WERI-Rb-1 (cell line): ENCODE data around the gene KLHL42.

Source experiments
- DNase-seq: peaks from one replicate; pipeline ENCODE4 v3.0.0-alpha.2; 2020
- H3K27ac ChIP-seq: fragments of 250-450 bp; sonication (Bioruptor Pico); 2 replicates; pipeline ENCODE4 v1.5.1; 2020; ENCODE audit warnings: mild to moderate bottlenecking, moderate library complexity
- H3K27me3 ChIP-seq: fragments of 250-450 bp; sonication (Bioruptor Pico); 2 replicates; pipeline ENCODE4 v1.5.1; 2021; ENCODE audit warnings: mild to moderate bottlenecking, low read depth, moderate library complexity; ENCODE audit not compliant: insufficient read depth, severe bottlenecking
- H3K36me3 ChIP-seq: fragments of 250-450 bp; sonication (Bioruptor Pico); 2 replicates; pipeline ENCODE4 v1.5.1; 2020; ENCODE audit warnings: mild to moderate bottlenecking, moderate library complexity
- H3K4me3 ChIP-seq: 2 replicates; pipeline ENCODE4 v1.5.1; 2011; ENCODE audit warnings: low read depth, mild to moderate bottlenecking, control low read depth, low read length
- H3K9me3 ChIP-seq: fragments of 250-450 bp; sonication (Bioruptor Pico); 2 replicates; pipeline ENCODE4 v1.5.1; 2021; ENCODE audit warnings: mild to moderate bottlenecking, moderate library complexity; ENCODE audit not compliant: severe bottlenecking
- CTCF ChIP-seq: IDR thresholded peaks from 2 replicates; pipeline ENCODE4 v1.5.1; 2011; ENCODE audit warnings: low read depth, mild to moderate bottlenecking, control low read depth, inconsistent platforms, low read length

The KLHL42 gene

GRCh38 chr12:27806259-27806658, 26.2 kb downstream of the KLHL42 start:
- no peak for DNase-seq
- no peak for TF ChIP-seq CTCF
- Histone ChIP-seq H3K27ac (no peak overlapping the region), H3K9me3 (no peaks in the 10 kb centered on the region), H3K4me3 (no peak overlapping the region), H3K27me3 (no peaks in the 10 kb centered on the region), H3K36me3 (no peaks in the 10 kb centered on the region)

GRCh38 chr12:27807063-27807703, 27.1 kb downstream of the KLHL42 start:
- no peak overlapping the region for H3K27ac ChIP-seq
- H3K9me3 ChIP-seq: no peaks in the 10 kb centered on the region
- no peak overlapping the region for H3K4me3 ChIP-seq
- no peak for TF ChIP-seq CTCF
- H3K27me3 ChIP-seq: no peaks in the 10 kb centered on the region
- DNase-seq: no peak
- no peaks in the 10 kb centered on the region for H3K36me3 ChIP-seq

DNA sequence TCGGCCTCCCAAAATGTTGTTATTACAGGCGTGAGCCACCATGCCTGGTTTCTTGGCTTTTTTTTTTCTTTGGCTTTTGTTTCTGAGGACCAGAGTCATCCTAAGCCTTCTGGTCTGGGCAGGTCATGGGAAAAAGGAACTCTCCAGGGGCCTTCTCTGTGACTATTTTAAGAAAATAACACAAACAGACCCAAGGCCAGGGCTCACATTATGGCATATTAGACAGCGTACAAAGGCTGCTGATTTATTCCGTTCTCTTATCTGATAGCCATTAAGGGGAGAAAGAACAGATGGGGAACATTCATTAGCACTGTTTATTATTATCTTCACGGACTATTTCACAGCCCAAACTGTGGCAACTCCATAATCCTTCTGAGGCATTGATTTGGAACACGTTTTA, 28.8 kb downstream of the KLHL42 start:
- no peak overlapping the region for H3K4me3 ChIP-seq
- no peaks in the 10 kb centered on the region for H3K27me3 ChIP-seq
- no peaks in the 10 kb centered on the region for H3K36me3 ChIP-seq
- DNase-seq: no peak
- no peaks in the 10 kb centered on the region for H3K9me3 ChIP-seq
- TF ChIP-seq CTCF: no peak
- H3K27ac ChIP-seq: no peak overlapping the region

DNA sequence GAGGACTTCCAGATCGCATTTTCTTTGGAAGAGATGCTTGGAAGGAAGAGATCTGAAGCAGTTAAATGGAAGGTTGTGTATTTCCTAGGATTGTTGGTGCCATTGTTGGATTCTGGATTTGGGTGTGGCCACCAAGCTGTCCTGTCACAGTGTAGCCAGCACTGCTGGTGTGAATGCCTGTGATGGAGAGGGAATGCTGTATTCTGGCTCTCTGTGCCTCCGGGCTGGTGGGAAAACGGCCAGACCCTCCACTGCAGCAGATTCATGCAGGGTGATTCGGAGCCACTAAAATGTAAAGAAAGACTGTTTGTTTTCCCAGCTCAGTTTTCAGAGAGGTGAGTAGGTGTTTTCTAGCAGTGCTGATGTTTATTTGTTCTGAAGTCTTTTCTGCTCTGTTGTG, 30.7 kb downstream of the KLHL42 start:
- no peak overlapping the region for H3K4me3 ChIP-seq
- no peak for DNase-seq
- no peak overlapping the region for H3K27ac ChIP-seq
- H3K9me3 ChIP-seq: no peaks in the 10 kb centered on the region
- H3K36me3 ChIP-seq: no peaks in the 10 kb centered on the region
- no peak for TF ChIP-seq CTCF
- no peaks in the 10 kb centered on the region for H3K27me3 ChIP-seq

DNA sequence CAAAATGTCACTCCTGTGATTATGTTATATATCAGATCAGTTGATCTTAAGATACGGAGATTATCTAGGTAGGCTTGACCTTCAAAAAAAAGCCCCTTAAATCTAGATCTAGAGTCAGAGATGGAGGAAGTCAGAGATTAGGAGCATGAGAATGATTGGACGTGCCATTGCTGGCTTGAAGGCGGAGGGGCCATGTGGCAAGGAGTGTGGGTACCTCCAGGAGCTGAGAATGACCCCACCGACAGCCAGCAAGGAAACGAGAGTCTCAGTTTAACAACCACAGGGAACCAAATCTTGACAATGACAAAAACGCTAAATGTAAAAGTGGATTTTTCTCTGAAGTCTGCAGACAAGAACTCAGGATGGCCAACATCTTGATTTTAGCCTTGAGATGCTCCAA, 32.5 kb downstream of the KLHL42 start:
- no peak overlapping the region for H3K4me3 ChIP-seq
- DNase-seq: no peak
- no peaks in the 10 kb centered on the region for H3K27me3 ChIP-seq
- no peaks in the 10 kb centered on the region for H3K9me3 ChIP-seq
- no peaks in the 10 kb centered on the region for H3K36me3 ChIP-seq
- TF ChIP-seq CTCF: no peak
- no peak overlapping the region for H3K27ac ChIP-seq

- no peak for TF ChIP-seq CTCF
- DNase-seq: no peak
- H3K36me3 ChIP-seq: no peaks in the 10 kb centered on the region
- no peaks in the 10 kb centered on the region for H3K27me3 ChIP-seq
- no peak overlapping the region for H3K4me3 ChIP-seq
- H3K9me3 ChIP-seq: no peaks in the 10 kb centered on the region
- no peak overlapping the region for H3K27ac ChIP-seq
These were observed 34.4 kb downstream of the KLHL42 start for GRCh38 chr12:27814411-27814810.
